GM12873 (cell line): ENCODE measurements around the gene KDM6A.

Source experiments
- TF ChIP-seq, protein P1 (sequence below): IDR thresholded peaks from 2 replicates; pipeline ENCODE4 v1.5.1; 2012; ENCODE audit warnings: low read depth, mild to moderate bottlenecking, moderate library complexity, low read length, control low read depth; ENCODE audit not compliant: insufficient read depth; ENCODE audit errors: missing control alignments

KDM6A gene

DNA sequence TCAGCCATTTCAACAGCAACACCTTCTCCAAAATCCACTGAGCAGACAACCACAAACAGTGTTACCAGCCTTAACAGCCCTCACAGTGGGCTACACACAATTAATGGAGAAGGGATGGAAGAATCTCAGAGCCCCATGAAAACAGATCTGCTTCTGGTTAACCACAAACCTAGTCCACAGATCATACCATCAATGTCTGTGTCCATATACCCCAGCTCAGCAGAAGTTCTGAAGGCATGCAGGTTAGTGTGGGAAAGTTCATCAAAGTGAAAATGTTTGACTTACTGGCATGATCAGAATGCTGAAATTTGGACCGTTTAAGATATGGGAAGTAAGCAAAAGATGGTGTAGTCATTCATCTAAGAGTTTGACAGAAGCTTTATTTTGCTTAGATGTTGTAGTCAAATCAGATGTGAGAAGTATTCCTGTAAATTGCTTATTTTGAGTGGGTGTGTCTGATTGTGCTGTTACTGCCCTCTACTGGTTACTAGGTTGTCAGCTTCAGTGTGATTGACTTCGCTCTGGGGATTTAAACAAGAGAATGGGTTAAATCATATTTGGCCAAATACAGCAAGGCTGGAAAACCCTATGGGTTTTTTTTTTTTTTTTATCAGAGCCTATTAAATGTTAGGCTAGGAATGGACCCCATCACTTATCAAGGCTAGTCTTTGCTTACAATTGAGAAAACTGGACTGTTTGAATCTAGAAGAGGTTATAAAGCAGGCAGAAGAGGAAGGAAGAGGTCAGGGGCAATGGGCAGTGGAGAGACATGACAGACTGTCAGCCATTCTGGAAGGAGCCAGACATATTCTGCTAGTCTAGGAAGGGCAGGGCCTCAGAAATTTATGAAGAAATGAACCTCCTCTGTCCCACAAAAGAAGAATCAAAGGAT, 197.4 kb downstream of the KDM6A start:
- TF ChIP-seq, protein P1, sequence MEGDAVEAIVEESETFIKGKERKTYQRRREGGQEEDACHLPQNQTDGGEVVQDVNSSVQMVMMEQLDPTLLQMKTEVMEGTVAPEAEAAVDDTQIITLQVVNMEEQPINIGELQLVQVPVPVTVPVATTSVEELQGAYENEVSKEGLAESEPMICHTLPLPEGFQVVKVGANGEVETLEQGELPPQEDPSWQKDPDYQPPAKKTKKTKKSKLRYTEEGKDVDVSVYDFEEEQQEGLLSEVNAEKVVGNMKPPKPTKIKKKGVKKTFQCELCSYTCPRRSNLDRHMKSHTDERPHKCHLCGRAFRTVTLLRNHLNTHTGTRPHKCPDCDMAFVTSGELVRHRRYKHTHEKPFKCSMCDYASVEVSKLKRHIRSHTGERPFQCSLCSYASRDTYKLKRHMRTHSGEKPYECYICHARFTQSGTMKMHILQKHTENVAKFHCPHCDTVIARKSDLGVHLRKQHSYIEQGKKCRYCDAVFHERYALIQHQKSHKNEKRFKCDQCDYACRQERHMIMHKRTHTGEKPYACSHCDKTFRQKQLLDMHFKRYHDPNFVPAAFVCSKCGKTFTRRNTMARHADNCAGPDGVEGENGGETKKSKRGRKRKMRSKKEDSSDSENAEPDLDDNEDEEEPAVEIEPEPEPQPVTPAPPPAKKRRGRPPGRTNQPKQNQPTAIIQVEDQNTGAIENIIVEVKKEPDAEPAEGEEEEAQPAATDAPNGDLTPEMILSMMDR: peak; percentile 72

DNA sequence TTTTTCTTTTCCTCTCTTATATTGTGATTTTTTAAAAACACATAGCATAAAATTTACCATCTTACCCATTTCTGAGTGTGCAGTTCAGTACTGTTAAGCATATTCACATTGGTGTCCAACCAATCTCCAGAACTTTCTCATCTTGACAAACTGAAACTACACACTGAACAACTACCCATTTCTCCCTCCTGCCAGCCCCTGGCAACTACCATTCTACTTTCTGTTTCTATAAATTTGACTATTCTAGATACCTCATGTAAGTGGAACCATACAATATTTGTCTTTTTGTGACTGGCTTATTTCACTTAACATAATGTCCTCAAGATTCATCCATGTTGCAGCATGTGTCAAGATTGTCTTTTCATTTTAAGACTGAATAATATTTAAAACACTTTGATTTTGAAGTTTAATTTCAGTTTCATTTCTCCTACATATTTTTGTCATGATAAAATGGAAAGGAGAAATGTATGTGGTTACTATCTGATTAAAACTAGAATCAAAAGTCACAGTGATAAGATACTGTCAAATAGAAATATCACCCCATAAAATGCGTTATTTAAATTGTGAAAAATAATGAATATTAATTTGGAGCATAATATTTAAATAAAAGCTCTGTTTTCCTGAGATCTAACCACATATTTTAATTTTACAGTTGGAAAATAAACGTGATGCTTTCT, 204.9 kb downstream of the KDM6A start:
- TF ChIP-seq, protein P1: no peak

DNA sequence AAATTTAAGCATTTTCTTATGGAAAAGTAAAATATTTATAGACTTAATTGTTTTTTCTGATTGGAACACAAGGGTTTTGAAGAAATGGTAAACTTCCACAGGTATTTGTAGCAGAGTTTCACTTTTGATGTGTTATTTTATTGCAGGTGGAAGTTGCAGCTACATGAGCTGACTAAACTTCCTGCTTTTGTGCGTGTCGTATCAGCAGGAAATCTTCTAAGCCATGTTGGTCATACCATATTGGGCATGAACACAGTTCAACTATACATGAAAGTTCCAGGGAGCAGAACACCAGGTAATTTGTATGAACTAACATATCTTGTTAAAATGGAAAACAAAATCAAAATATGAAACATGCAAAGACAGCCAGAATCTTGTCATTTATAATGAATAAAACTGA, 210.3 kb downstream of the KDM6A start:
- TF ChIP-seq, protein P1: no peak

DNA sequence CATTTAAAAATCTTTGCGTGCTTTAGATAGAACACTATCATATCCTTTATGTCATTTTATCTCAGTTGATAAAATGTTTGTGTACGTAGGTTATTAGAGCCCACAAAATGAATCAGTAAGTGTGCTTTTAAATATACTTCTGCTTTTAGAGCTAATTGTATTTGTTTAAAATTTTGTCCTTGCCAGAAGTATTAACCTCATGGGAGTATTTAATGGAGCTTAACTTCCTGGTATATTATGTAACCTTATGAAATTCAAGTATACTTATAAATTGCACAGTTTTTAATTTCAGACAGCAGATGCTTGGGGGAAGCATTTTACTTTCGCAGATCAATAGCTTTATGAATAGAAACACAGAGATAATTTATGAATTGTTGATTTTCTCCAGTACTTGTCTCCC, 237.5 kb downstream of the KDM6A start:
- TF ChIP-seq, protein P1: no peak

DNA sequence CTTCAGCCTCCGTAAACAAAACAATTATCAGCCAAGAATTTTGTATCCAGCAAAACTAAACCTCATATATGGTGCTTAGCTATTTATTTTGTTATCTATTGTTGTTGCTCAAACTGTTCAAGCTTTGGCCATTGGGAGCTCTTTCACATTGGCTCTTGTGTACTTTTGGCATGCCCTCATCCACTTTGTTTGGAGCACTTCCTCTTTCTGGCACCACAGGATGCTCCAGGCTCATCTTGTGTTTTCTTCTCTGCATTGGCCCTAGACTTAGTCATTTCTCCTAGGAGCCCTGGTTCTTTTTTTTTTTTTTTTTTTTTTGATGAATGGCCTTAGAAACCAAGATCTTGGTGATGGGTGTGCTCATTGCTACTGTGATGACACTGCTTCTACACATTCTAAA, 253.2 kb downstream of the KDM6A start:
- TF ChIP-seq, protein P1: no peak

DNA sequence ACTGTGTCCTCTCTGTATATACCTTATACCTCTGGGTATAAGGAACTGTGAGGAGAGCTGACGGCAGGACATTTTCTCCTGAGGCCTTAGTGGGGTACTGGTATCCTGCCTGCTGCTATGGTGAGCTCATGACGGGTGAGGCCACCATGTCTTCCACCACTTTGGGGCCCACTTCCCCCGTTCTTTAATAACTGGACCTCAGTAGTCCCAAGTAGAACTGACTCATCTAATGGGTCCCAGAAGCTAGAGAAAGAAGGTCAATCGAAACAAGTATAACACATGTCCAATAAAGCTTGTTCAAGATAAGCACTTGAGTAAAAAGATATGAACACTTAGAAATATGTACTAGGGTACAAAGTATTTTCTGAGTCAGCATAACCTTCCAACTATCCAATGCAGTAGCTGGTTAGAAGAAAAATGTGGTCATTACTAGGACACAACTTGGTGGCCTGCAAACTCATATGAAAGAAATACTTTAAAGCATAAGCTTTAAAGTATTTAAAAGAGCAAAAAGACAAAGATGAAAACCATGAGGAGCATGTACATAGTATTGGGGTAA, 256.0 kb downstream of the KDM6A start:
- TF ChIP-seq, protein P1: no peak

DNA sequence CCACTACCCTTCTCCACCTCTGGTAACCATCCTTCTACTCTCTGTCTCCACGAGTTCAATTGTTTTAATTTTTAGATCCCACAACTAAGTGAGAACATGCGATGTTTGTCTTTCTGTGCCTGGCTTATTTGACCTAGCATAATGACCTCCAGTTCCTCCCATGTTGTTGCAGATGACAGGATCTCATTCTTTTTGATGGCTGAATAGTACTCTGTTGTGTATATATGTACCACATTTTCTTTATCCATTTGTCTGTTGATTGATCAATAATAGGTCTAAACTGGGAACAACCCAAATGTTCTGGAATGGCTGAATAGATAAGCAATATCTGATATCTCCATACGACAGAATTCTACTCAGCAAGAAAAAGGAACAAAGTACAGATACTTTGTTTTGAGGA, 260.5 kb downstream of the KDM6A start:
- TF ChIP-seq, protein P1: no peak
